Natural killer cell (primary cell): ENCODE results near the gene FHL2. TPM values are rescaled to one million over a fixed set of nuclear protein-coding genes. Genes with fewer than 3 reads are reported as not detected.

Source experiments
- ATAC-seq, 3 donors: fragments of 150-1000 bp in 2 of 3; fragments of 200-7000 bp in 1 of 3; cut with Tn5 transposase; 1 replicate in 1 of 3; 2 replicates in 2 of 3; pipeline ENCODE4 v1.10.0; 2021; ENCODE audit warnings: mild to moderate bottlenecking in 2 of 3, moderate library complexity in 2 of 3
- DNase-seq, 2 donors: peaks; one replicate each; pipeline versions ENCODE4 v3.0.0 to v3.0.0-alpha.2; 2013 to 2021; ENCODE audit warnings: mixed read lengths in 1 of 2
- H3K27ac ChIP-seq: one replicate; pipeline ENCODE4 v1.5.1; 2013; ENCODE audit warnings: mild to moderate bottlenecking, low read length
- H3K27me3 ChIP-seq: one replicate; pipeline ENCODE4 v1.6.1; 2013; ENCODE audit warnings: low read length; ENCODE audit not compliant: control insufficient read depth, insufficient read depth
- H3K36me3 ChIP-seq: one replicate; pipeline ENCODE4 v1.6.1; 2013; ENCODE audit warnings: low read length; ENCODE audit not compliant: control insufficient read depth, insufficient read depth
- H3K4me1 ChIP-seq: one replicate; pipeline ENCODE4 v1.6.1; 2013; ENCODE audit warnings: low read length; ENCODE audit not compliant: control insufficient read depth, insufficient read depth
- H3K4me3 ChIP-seq: one replicate; pipeline ENCODE4 v1.5.1; 2013; ENCODE audit warnings: low read length
- H3K9me3 ChIP-seq: one replicate; pipeline ENCODE4 v1.6.1; 2013; ENCODE audit warnings: low read length; ENCODE audit not compliant: control insufficient read depth, insufficient read depth
- H3K27ac Mint-ChIP-seq, 2 donors: one replicate each; pipeline ENCODE4 v1.8.0; 2022; ENCODE audit warnings: mild to moderate bottlenecking in 2 of 2, mixed read lengths in 2 of 2, moderate library complexity in 1 of 2
- H3K27me3 Mint-ChIP-seq, 2 donors: one replicate each; pipeline ENCODE4 v1.8.0; 2022; ENCODE audit warnings: low read depth in 2 of 2, mixed read lengths in 2 of 2
- H3K36me3 Mint-ChIP-seq: one replicate; pipeline ENCODE4 v1.8.0; 2022; ENCODE audit warnings: mixed read lengths
- H3K4me1 Mint-ChIP-seq, 2 donors: one replicate each; pipeline ENCODE4 v1.8.0; 2022; ENCODE audit warnings: mixed read lengths in 2 of 2
- H3K4me3 Mint-ChIP-seq: one replicate; pipeline ENCODE4 v1.8.0; 2022; ENCODE audit warnings: mild to moderate bottlenecking, moderate library complexity, mixed read lengths
- H3K9me3 Mint-ChIP-seq, 2 donors: one replicate each; pipeline ENCODE4 v1.8.0; 2022; ENCODE audit warnings: mixed read lengths in 2 of 2
- WGBS: methylation state at CpG from one replicate; pipeline ENCODE4 v1.1.7; 2013; ENCODE audit warnings: missing lambda C conversion rate; ENCODE audit not compliant: insufficient coverage; 5-methylcytosine and 5-hydroxymethylcytosine counted together
- intact Hi-C: fragments of 100-400 bp; cut with micrococcal nuclease; formaldehyde crosslinking; loops from one replicate; pipeline ENCODE4 v1.14.2; 2022
- total RNA-seq, 4 donors: library from RNA; stranded (reverse); fragments of 120-200 nt in 1 of 4; gene quantifications; one replicate each; pipeline versions ENCODE4 v1.2.3 to v1.2.4, GENCODE V29; 2013 to 2022
- TF ChIP-seq, protein P1 (sequence below): fragments of 200-600 bp; IDR thresholded peaks from one replicate; pipeline ENCODE4 v1.8.0; 2022; ENCODE audit warnings: antibody characterized with exemption

The FHL2 gene
- total RNA-seq, 3 donors from 2014 or later (not counting 1 experiment from before 2014, with no cell fraction given) = 0.26 to 1.3 (median 0.84) TPM

DNA sequence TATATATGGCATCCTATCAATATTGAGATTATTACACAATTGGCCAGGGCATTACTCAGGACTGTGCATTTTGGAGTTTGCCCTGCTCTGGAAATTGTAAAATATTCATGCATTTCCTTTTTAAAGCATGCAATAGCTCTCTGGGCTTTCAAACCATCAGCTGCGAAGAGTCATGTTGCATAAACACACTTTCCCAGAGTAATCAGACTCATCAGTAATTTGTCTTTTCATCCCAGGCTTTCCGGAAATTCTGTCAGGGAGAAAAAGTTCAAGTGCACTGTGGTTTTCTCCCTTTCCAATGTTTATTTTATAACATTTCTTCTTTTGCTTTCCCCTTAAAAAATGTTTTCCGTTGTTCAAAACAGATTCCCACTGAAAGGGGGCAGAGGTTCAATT is 38.9 kb upstream of the FHL2 start:
- H3K36me3 Mint-ChIP-seq = no peaks in the 10 kb centered on the region
- H3K9me3 ChIP-seq = no peaks in the 10 kb centered on the region
- TF ChIP-seq, protein P1, sequence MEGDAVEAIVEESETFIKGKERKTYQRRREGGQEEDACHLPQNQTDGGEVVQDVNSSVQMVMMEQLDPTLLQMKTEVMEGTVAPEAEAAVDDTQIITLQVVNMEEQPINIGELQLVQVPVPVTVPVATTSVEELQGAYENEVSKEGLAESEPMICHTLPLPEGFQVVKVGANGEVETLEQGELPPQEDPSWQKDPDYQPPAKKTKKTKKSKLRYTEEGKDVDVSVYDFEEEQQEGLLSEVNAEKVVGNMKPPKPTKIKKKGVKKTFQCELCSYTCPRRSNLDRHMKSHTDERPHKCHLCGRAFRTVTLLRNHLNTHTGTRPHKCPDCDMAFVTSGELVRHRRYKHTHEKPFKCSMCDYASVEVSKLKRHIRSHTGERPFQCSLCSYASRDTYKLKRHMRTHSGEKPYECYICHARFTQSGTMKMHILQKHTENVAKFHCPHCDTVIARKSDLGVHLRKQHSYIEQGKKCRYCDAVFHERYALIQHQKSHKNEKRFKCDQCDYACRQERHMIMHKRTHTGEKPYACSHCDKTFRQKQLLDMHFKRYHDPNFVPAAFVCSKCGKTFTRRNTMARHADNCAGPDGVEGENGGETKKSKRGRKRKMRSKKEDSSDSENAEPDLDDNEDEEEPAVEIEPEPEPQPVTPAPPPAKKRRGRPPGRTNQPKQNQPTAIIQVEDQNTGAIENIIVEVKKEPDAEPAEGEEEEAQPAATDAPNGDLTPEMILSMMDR = no peak
- no peaks in the 10 kb centered on the region for H3K9me3 Mint-ChIP-seq
- no peaks in the 10 kb centered on the region for H3K27me3 ChIP-seq
- no peaks in the 10 kb centered on the region for H3K4me1 ChIP-seq
- no peaks in the 10 kb centered on the region for H3K4me1 Mint-ChIP-seq
- no peak overlapping the region for H3K27ac Mint-ChIP-seq
- H3K27me3 Mint-ChIP-seq = peaks cover 8 to 18% of the 10 kb centered on the region in 2 donors
- 94% methylated on average over 2 of the region's 3 CpGs for WGBS
- ATAC-seq (no peak), DNase-seq (no peak)
- H3K36me3 ChIP-seq = no peaks in the 10 kb centered on the region
- no peak overlapping the region for H3K4me3 Mint-ChIP-seq
- no peak overlapping the region for H3K27ac ChIP-seq
- H3K4me3 ChIP-seq = no peak overlapping the region
- intact Hi-C loops = no loop called here

DNA sequence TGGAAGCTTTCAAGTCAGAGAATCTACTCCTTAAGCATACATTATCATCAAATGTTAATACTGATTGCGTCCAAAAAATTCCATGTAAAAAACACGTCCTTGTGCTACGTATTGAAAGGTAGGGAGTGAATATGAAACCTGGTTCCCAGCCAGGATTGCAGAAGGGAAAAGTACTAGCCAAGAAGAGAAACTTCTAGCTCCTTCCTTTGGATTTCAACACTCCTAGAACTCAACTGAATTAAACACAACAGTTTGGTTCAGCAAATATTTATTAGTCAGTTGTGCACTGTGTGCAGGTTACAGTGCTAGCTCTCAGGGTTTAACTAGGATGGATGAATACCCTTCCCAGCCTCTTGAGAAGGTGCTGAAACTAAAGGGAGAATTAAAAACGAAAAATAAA is 33.9 kb upstream of the FHL2 start:
- Mint-ChIP-seq H3K4me1 (peaks cover 0 to 6% of the 10 kb centered on the region in 2 donors), H3K9me3 (no peaks in the 10 kb centered on the region), H3K4me3 (no peak overlapping the region), H3K27me3 (peaks cover 7 to 14% of the 10 kb centered on the region in 2 donors), H3K36me3 (no peaks in the 10 kb centered on the region), H3K27ac (no peak overlapping the region)
- peaks cover 3% of the 10 kb centered on the region for H3K4me1 ChIP-seq
- intact Hi-C loops = no loop called here
- no peak for ATAC-seq
- no peaks in the 10 kb centered on the region for H3K27me3 ChIP-seq
- TF ChIP-seq, protein P1 = no peak
- no peaks in the 10 kb centered on the region for H3K36me3 ChIP-seq
- no peak for DNase-seq
- no peak overlapping the region for H3K27ac ChIP-seq
- no peaks in the 10 kb centered on the region for H3K9me3 ChIP-seq
- WGBS = 100% methylated on average over 3 of the region's 4 CpGs
- H3K4me3 ChIP-seq = no peak overlapping the region

DNA sequence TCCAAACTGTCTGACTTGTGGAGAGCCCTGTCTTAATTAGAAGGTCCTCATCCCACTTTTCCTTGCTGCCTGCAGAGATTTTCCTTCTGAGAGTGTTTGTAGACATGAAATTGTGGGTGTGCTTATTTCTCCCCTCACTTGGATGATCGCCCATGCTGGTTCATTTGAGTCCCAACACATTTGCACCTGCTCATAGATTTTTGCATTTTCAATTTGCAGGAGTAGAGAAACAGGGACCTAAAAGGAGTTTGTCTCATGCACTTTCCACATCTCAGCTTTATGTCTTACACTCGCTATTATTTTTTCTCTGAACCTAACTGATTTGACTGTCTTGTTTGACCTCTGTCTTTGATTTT is 33.2 kb upstream of the FHL2 start:
- Mint-ChIP-seq H3K27ac (no peak overlapping the region), H3K4me1 (peaks cover 5 to 13% of the 10 kb centered on the region in 2 donors), H3K4me3 (no peak overlapping the region), H3K36me3 (no peaks in the 10 kb centered on the region), H3K9me3 (no peaks in the 10 kb centered on the region), H3K27me3 (peaks cover 7 to 14% of the 10 kb centered on the region in 2 donors)
- H3K4me3 ChIP-seq = no peak overlapping the region
- no peak overlapping the region for H3K27ac ChIP-seq
- DNase-seq (no peak), ATAC-seq (no peak)
- intact Hi-C loops = no loop called here
- H3K27me3 ChIP-seq = no peaks in the 10 kb centered on the region
- no peaks in the 10 kb centered on the region for H3K36me3 ChIP-seq
- TF ChIP-seq, protein P1 = no peak
- H3K9me3 ChIP-seq = no peaks in the 10 kb centered on the region
- WGBS = 95% methylated on average over 2 of the region's 2 CpGs
- peaks cover 8% of the 10 kb centered on the region for H3K4me1 ChIP-seq

DNA sequence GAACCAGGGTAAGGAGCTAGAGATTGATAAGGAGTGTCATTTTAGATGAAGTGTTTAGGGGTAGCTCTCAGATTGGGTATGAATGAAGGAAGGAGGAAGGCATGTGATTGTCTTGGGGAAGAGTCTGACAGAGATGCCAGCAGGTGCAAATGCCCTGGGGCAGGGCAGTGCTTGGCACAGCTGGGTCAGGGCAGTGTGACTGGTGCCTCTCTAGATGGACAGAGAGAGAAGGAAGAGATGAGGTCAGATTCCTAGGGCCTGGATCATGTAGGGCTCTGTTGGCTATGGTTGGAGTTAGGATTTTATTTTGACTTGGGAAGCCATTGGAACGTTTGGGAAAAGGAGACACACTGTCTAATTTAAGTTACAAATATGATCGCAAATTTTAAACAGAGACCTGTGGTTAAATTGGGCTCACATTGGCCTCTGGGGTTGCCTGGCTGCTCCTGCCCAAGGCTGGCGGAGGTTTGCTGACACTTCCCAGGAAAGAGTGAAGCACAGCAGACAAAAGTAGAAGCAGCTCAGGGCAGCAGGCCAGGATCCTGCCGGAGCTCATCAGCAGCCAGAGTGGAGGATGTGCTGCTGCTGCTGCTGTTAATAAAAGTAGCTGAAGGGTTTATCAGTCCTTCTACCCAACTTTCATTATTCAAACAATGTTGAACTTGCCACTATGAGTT is 32.7 kb upstream of the FHL2 start:
- Histone ChIP-seq H3K4me1 (peaks cover 13% of the 10 kb centered on the region), H3K27ac (no peak overlapping the region), H3K4me3 (no peak overlapping the region), H3K27me3 (no peaks in the 10 kb centered on the region), H3K9me3 (no peaks in the 10 kb centered on the region), H3K36me3 (no peaks in the 10 kb centered on the region)
- ATAC-seq (no peak), DNase-seq (no peak)
- Mint-ChIP-seq H3K36me3 (no peaks in the 10 kb centered on the region), H3K9me3 (no peaks in the 10 kb centered on the region), H3K27me3 (peaks cover 7 to 17% of the 10 kb centered on the region in 2 donors), H3K4me1 (peaks cover 10 to 18% of the 10 kb centered on the region in 2 donors), H3K4me3 (no peak overlapping the region), H3K27ac (no peak overlapping the region)
- 67% methylated on average over 4 of the region's 4 CpGs for WGBS
- TF ChIP-seq, protein P1 = no peak
- intact Hi-C loops = no loop called here
